Osteocyte (in vitro differentiated cells): Measurements from ENCODE around the gene ADARB1. TPM values are rescaled to one million over a fixed set of nuclear protein-coding genes. Genes with fewer than 3 reads are reported as not detected.

Source experiments
- DNase-seq: peaks from one replicate; pipeline ENCODE4 v3.0.0; 2021; ENCODE audit warnings: mixed read lengths; ENCODE audit not compliant: unreplicated experiment; ENCODE audit errors: extremely low spot score
- H3K27ac Mint-ChIP-seq: one replicate; pipeline ENCODE4 v1.8.0; 2021; ENCODE audit warnings: mild to moderate bottlenecking, mixed read lengths; ENCODE audit not compliant: unreplicated experiment
- H3K27me3 Mint-ChIP-seq: one replicate; pipeline ENCODE4 v1.8.0; 2021; ENCODE audit warnings: mixed read lengths; ENCODE audit not compliant: unreplicated experiment
- H3K36me3 Mint-ChIP-seq: one replicate; pipeline ENCODE4 v1.8.0; 2021; ENCODE audit warnings: mixed read lengths; ENCODE audit not compliant: unreplicated experiment
- H3K4me1 Mint-ChIP-seq: one replicate; pipeline ENCODE4 v1.8.0; 2021; ENCODE audit warnings: mixed read lengths; ENCODE audit not compliant: unreplicated experiment
- H3K4me3 Mint-ChIP-seq: one replicate; pipeline ENCODE4 v1.8.0; 2021; ENCODE audit warnings: mild to moderate bottlenecking, moderate library complexity, mixed read lengths; ENCODE audit not compliant: unreplicated experiment
- H3K9me3 Mint-ChIP-seq: one replicate; pipeline ENCODE4 v1.8.0; 2021; ENCODE audit warnings: mixed read lengths; ENCODE audit not compliant: unreplicated experiment
- CTCF ChIP-seq: fragments of 200-600 bp; sonication (generic); IDR thresholded peaks from 2 replicates; pipeline ENCODE4 v1.5.0; 2021; ENCODE audit warnings: antibody characterized with exemption, mild to moderate bottlenecking, moderate library complexity
- total RNA-seq: library from RNA; stranded (reverse); gene quantifications from 2 replicates; pipeline ENCODE4 v1.2.1, GENCODE V29; 2021

ADARB1 gene
- total RNA-seq, 1 donor from 2014 or later: 126 TPM

GRCh38 chr21:45112371-45112770 lies 38.0 kb downstream of the ADARB1 start:
- no peak for TF ChIP-seq CTCF
- Mint-ChIP-seq H3K27ac (no peak overlapping the region), H3K4me1 (peaks cover 35% of the 10 kb centered on the region), H3K36me3 (peaks cover 11% of the 10 kb centered on the region), H3K27me3 (no peaks in the 10 kb centered on the region), H3K4me3 (no peak overlapping the region), H3K9me3 (no peaks in the 10 kb centered on the region)
- no peak for DNase-seq

- DNase-seq: no peak
- H3K36me3 Mint-ChIP-seq: peaks cover 16% of the 10 kb centered on the region
- H3K4me3 Mint-ChIP-seq: no peak overlapping the region
- no peaks in the 10 kb centered on the region for H3K27me3 Mint-ChIP-seq
- TF ChIP-seq CTCF: no peak
- H3K4me1 Mint-ChIP-seq: peaks cover 32% of the 10 kb centered on the region
- no peak overlapping the region for H3K27ac Mint-ChIP-seq
- no peaks in the 10 kb centered on the region for H3K9me3 Mint-ChIP-seq
Observed at GRCh38 chr21:45113543-45113942, 39.2 kb downstream of the ADARB1 start.

GRCh38 chr21:45114072-45114471 lies 39.7 kb downstream of the ADARB1 start:
- no peak overlapping the region for H3K4me3 Mint-ChIP-seq
- no peak for TF ChIP-seq CTCF
- no peak for DNase-seq
- no peaks in the 10 kb centered on the region for H3K9me3 Mint-ChIP-seq
- H3K27me3 Mint-ChIP-seq: no peaks in the 10 kb centered on the region
- no peak overlapping the region for H3K27ac Mint-ChIP-seq
- H3K36me3 Mint-ChIP-seq: peaks cover 19% of the 10 kb centered on the region
- peaks cover 32% of the 10 kb centered on the region for H3K4me1 Mint-ChIP-seq

GRCh38 chr21:45114475-45114874 lies 40.1 kb downstream of the ADARB1 start:
- Mint-ChIP-seq H3K27me3 (no peaks in the 10 kb centered on the region), H3K27ac (no peak overlapping the region), H3K4me3 (no peak overlapping the region)

GRCh38 chr21:45115141-45115540 lies 40.8 kb downstream of the ADARB1 start:
- no peak overlapping the region for H3K4me3 Mint-ChIP-seq
- H3K27me3 Mint-ChIP-seq: no peaks in the 10 kb centered on the region
- no peak for DNase-seq
- peaks cover 21% of the 10 kb centered on the region for H3K4me1 Mint-ChIP-seq
- no peak overlapping the region for H3K27ac Mint-ChIP-seq
- no peak for TF ChIP-seq CTCF
- no peaks in the 10 kb centered on the region for H3K9me3 Mint-ChIP-seq
- H3K36me3 Mint-ChIP-seq: peaks cover 28% of the 10 kb centered on the region

More at GRCh38 chr21:45114475-45114874, 40.1 kb downstream of the ADARB1 start:
- no peak for TF ChIP-seq CTCF
- no peaks in the 10 kb centered on the region for H3K9me3 Mint-ChIP-seq
- H3K4me1 Mint-ChIP-seq: peaks cover 28% of the 10 kb centered on the region
- peaks cover 22% of the 10 kb centered on the region for H3K36me3 Mint-ChIP-seq
- DNase-seq: no peak
